Suprapubic skin (tissue), 4 donors: ENCODE results near the gene C19orf53.

ENCODE experiments used
- CTCF ChIP-seq, 2 donors: fragments of 200-600 bp in 1 of 2; fragments of 450-650 bp in 1 of 2; sonication (generic) in 1 of 2; IDR thresholded peaks; one replicate each; pipeline ENCODE4 v1.5.1; 2016 to 2019; ENCODE audit warnings: antibody characterized with exemption in 2 of 2, mild to moderate bottlenecking in 1 of 2, moderate library complexity in 1 of 2
- EP300 ChIP-seq: sonication (generic); formaldehyde crosslinking; IDR thresholded peaks from one replicate; pipeline ENCODE4 v1.6.1; 2017; ENCODE audit warnings: antibody characterized with exemption
- POLR2A ChIP-seq, 2 donors: fragments of 450-650 bp; IDR thresholded peaks; one replicate each; pipeline ENCODE4 v1.6.1; 2017; ENCODE audit warnings: antibody characterized with exemption in 2 of 2, mild to moderate bottlenecking in 2 of 2, moderate library complexity in 2 of 2
- POLR2AphosphoS5 ChIP-seq, 3 donors: sonication (generic); formaldehyde crosslinking; IDR thresholded peaks; one replicate each; pipeline ENCODE4 v1.6.1; 2017; ENCODE audit warnings: antibody characterized with exemption in 3 of 3

- TF ChIP-seq CTCF (IDR thresholded peaks at IDR 0.05) (no peak), POLR2A (IDR thresholded peaks at IDR 0.05) (no peak), POLR2AphosphoS5 (IDR thresholded peaks at IDR 0.05) (no peak), EP300 (no peak)
Measured at GRCh38 chr19:13799669-13800068, 25.4 kb downstream of the C19orf53 start.
